ENCODE data around the gene RETN.

Gene RETN

GRCh38 chr19:7644550-7644877 lies 24.3 kb upstream of the RETN start:
- no peak for TF ChIP-seq CTCF (IDR thresholded peaks at IDR 0.05; ENCODE audit: low read depth, low read length)
- no peak overlapping the region for H3K4me3 ChIP-seq (replicated peaks in 1 of 2; ENCODE audit: low read depth in 2 of 2, low read length in 2 of 2)
- DNase-seq (ENCODE audit: low read depth in 2 of 2) = no peak

DNA sequence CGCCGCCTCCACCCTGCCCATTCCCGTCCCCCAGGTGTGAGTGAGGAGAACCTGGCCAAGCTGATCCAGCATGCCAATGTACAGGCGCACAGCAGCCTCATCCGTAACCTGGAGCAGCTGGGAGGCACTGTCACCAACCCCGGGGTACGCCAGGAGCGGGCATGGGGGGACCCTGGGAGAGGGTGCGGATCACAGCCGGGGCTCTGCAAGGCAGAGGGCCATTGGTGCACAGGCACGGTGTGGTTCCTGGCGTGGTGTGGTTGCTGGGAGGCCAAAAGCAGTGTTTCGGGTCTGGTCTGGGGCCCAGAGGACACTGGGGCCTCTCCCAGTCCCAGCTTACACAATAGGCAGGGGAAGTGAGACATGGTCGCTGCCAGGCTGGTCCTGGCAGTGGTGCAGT lies 23.7 kb upstream of the RETN start:
- no peak overlapping the region for H3K4me3 ChIP-seq (replicated peaks in 1 of 2; ENCODE audit: low read depth in 2 of 2, low read length in 2 of 2)
- no peak for DNase-seq (ENCODE audit: low read depth in 2 of 2)
- TF ChIP-seq CTCF (IDR thresholded peaks at IDR 0.05; ENCODE audit: low read depth, low read length) = no peak

DNA sequence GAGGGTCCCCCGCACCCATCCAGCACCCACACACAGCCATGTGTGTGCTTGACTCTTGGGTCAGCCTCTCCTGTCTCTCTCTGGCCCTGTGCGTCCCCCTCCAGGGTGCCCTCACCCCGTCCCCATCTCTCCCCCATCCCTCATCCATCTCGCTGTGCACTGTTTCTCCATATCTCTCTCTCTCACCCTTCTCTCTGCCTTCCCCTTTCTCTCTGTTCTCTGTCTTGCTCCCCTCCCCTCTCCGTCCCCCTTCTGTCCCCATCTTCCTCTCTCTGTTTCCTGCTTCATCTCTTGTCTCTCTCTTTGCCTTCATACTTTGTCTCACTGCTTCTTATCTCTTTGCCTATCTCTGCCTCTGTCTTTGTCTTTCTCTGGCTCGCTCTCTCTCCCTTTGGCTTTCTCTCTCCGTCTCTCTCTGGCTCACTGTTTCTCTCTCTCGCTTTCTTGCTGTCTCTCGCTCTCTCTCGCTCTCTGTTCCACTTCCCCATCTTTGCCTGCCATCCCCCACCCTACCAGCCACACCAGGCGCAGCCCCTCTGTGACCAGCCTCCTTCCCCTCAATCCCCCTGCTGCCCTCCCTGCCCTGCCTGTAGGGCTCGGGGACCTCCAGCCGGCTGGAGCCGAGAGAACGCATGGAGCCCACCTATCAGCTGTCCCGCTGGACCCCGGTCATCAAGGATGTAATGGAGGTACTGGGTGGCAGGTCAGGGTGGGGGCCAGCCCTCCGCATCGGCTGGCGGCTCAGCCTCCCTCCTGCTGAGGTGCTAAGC lies 23.0 kb upstream of the RETN start:
- H3K4me3 ChIP-seq (replicated peaks in 1 of 2; ENCODE audit: low read depth in 2 of 2, low read length in 2 of 2) = no peak overlapping the region
- DNase-seq (ENCODE audit: low read depth in 2 of 2) = no peak
- no peak for TF ChIP-seq CTCF (IDR thresholded peaks at IDR 0.05; ENCODE audit: low read depth, low read length)

DNA sequence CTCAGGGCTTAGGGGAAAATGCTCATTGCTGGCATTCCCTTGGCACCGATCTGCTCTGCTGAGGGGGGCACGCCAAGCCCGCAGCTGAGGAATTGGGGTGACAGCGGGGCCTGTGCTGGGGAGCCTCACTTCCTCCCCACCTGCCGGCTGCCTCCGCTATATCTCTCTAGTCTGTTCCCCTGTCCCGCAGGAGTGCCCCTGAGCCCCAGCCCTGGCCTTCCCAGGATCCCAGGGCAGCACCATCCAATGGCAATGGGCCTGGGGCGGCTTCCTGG lies 22.5 kb upstream of the RETN start:
- DNase-seq (ENCODE audit: low read depth in 2 of 2) = no peak
- TF ChIP-seq CTCF (IDR thresholded peaks at IDR 0.05; ENCODE audit: low read depth, low read length) = no peak
- H3K4me3 ChIP-seq (replicated peaks in 1 of 2; ENCODE audit: low read depth in 2 of 2, low read length in 2 of 2) = no peak overlapping the region

GRCh38 chr19:7647156-7647555 lies 21.7 kb upstream of the RETN start:
- DNase-seq (ENCODE audit: low read depth in 2 of 2) = no peak
- H3K4me3 ChIP-seq (replicated peaks in 1 of 2; ENCODE audit: low read depth in 2 of 2, low read length in 2 of 2) = no peak overlapping the region
- no peak for TF ChIP-seq CTCF (IDR thresholded peaks at IDR 0.05; ENCODE audit: low read depth, low read length)

GRCh38 chr19:7648265-7649014 lies 20.4 kb upstream of the RETN start:
- no peak for DNase-seq (ENCODE audit: low read depth in 2 of 2)
- H3K4me3 ChIP-seq (replicated peaks in 1 of 2; ENCODE audit: low read depth in 2 of 2, low read length in 2 of 2) = no peak overlapping the region
- no peak for TF ChIP-seq CTCF (IDR thresholded peaks at IDR 0.05; ENCODE audit: low read depth, low read length)
